ENCODE measurements around the gene SEMA3E. TPM values are rescaled to one million over a fixed set of nuclear protein-coding genes. Genes with fewer than 3 reads are reported as not detected.

Gene SEMA3E
- total and polyA plus RNA-seq, 5 donors from 2014 or later: not detected

- H3K36me3 Mint-ChIP-seq: no peaks in the 10 kb centered on the region
- no peak overlapping the region for H3K27ac Mint-ChIP-seq
- no peak overlapping the region for H3K4me3 Mint-ChIP-seq
- DNase-seq: no peak
- Histone ChIP-seq H3K9me3 (ENCODE audit: control insufficient read depth in 2 of 2, low read length in 2 of 2) (peaks cover 3 to 4% of the 10 kb centered on the region in 2 experiments), H3K4me3 (ENCODE audit: low read depth, low read length) (no peak overlapping the region), H3K27ac (ENCODE audit: insufficient read depth, low read length, poor library complexity, severe bottlenecking) (no peak overlapping the region), H3K36me3 (ENCODE audit: control insufficient read depth, insufficient read depth, low read length) (no peaks in the 10 kb centered on the region), H3K4me1 (ENCODE audit: control insufficient read depth, insufficient read depth, low read length, poor library complexity, severe bottlenecking) (no peaks in the 10 kb centered on the region), H3K27me3 (ENCODE audit: control insufficient read depth, insufficient read depth, low read length) (no peaks in the 10 kb centered on the region)
- peaks cover 0 to 7% (median 4%) of the 10 kb centered on the region in 7 donors for H3K9me3 Mint-ChIP-seq
- H3K27me3 Mint-ChIP-seq: no peaks in the 10 kb centered on the region
- H3K4me1 Mint-ChIP-seq: no peaks in the 10 kb centered on the region
- no peak for ATAC-seq (ENCODE audit: low read depth in 2 of 2)
These were observed 8.7 kb downstream of the SEMA3E start for GRCh38 chr7:83640240-83640639.

GRCh38 chr7:83633516-83633915 is 15.4 kb downstream of the SEMA3E start:
- Histone ChIP-seq H3K4me1 (ENCODE audit: control insufficient read depth, insufficient read depth, low read length, poor library complexity, severe bottlenecking) (no peaks in the 10 kb centered on the region), H3K9me3 (ENCODE audit: control insufficient read depth in 2 of 2, low read length in 2 of 2) (peaks cover 3 to 4% of the 10 kb centered on the region in 2 experiments), H3K27me3 (ENCODE audit: control insufficient read depth, insufficient read depth, low read length) (no peaks in the 10 kb centered on the region), H3K4me3 (ENCODE audit: low read depth, low read length) (no peak overlapping the region), H3K36me3 (ENCODE audit: control insufficient read depth, insufficient read depth, low read length) (no peaks in the 10 kb centered on the region), H3K27ac (ENCODE audit: insufficient read depth, low read length, poor library complexity, severe bottlenecking) (no peak overlapping the region)
- peaks cover 0 to 16% (median 5%) of the 10 kb centered on the region in 7 donors for H3K9me3 Mint-ChIP-seq
- no peaks in the 10 kb centered on the region for H3K4me1 Mint-ChIP-seq
- no peak overlapping the region for H3K27ac Mint-ChIP-seq
- H3K4me3 Mint-ChIP-seq: no peak overlapping the region
- H3K27me3 Mint-ChIP-seq: no peaks in the 10 kb centered on the region
- ATAC-seq (ENCODE audit: low read depth in 2 of 2): no peak
- no peak for DNase-seq
- H3K36me3 Mint-ChIP-seq: no peaks in the 10 kb centered on the region

- H3K4me1 Mint-ChIP-seq: no peaks in the 10 kb centered on the region
- ATAC-seq (ENCODE audit: low read depth in 2 of 2) (no peak), DNase-seq (no peak)
- no peaks in the 10 kb centered on the region for H3K36me3 ChIP-seq (ENCODE audit: control insufficient read depth, insufficient read depth, low read length)
- H3K27me3 ChIP-seq (ENCODE audit: control insufficient read depth, insufficient read depth, low read length): no peaks in the 10 kb centered on the region
- H3K27ac Mint-ChIP-seq: no peak overlapping the region
- no peaks in the 10 kb centered on the region for H3K4me1 ChIP-seq (ENCODE audit: control insufficient read depth, insufficient read depth, low read length, poor library complexity, severe bottlenecking)
- no peaks in the 10 kb centered on the region for H3K27me3 Mint-ChIP-seq
- H3K4me3 ChIP-seq (ENCODE audit: low read depth, low read length): no peak overlapping the region
- H3K36me3 Mint-ChIP-seq: no peaks in the 10 kb centered on the region
- H3K9me3 ChIP-seq (ENCODE audit: control insufficient read depth in 2 of 2, low read length in 2 of 2): peaks cover 0 to 3% of the 10 kb centered on the region in 2 experiments
- peaks cover 4 to 22% (median 7%) of the 10 kb centered on the region in 7 donors for H3K9me3 Mint-ChIP-seq
- no peak overlapping the region for H3K4me3 Mint-ChIP-seq
- no peak overlapping the region for H3K27ac ChIP-seq (ENCODE audit: insufficient read depth, low read length, poor library complexity, severe bottlenecking)
These were observed 19.6 kb downstream of the SEMA3E start for GRCh38 chr7:83629117-83629880.

- ATAC-seq (ENCODE audit: low read depth in 2 of 2) (no peak), DNase-seq (no peak)
- Histone ChIP-seq H3K4me3 (ENCODE audit: low read depth, low read length) (no peak overlapping the region), H3K27me3 (ENCODE audit: control insufficient read depth, insufficient read depth, low read length) (no peaks in the 10 kb centered on the region), H3K9me3 (ENCODE audit: control insufficient read depth in 2 of 2, low read length in 2 of 2) (no peaks in the 10 kb centered on the region), H3K36me3 (ENCODE audit: control insufficient read depth, insufficient read depth, low read length) (no peaks in the 10 kb centered on the region), H3K27ac (ENCODE audit: insufficient read depth, low read length, poor library complexity, severe bottlenecking) (no peak overlapping the region), H3K4me1 (ENCODE audit: control insufficient read depth, insufficient read depth, low read length, poor library complexity, severe bottlenecking) (no peaks in the 10 kb centered on the region)
- Mint-ChIP-seq H3K9me3 (peaks cover 0 to 14% (median 5%) of the 10 kb centered on the region in 7 donors), H3K4me1 (no peaks in the 10 kb centered on the region), H3K36me3 (no peaks in the 10 kb centered on the region), H3K27ac (no peak overlapping the region), H3K27me3 (no peaks in the 10 kb centered on the region), H3K4me3 (no peak overlapping the region)
These were observed 31.1 kb downstream of the SEMA3E start for GRCh38 chr7:83617858-83618257.

GRCh38 chr7:83614112-83614511 is 34.8 kb downstream of the SEMA3E start:
- no peaks in the 10 kb centered on the region for H3K27me3 Mint-ChIP-seq
- no peak overlapping the region for H3K4me3 ChIP-seq (ENCODE audit: low read depth, low read length)
- peaks cover 0 to 13% (median 3%) of the 10 kb centered on the region in 7 donors for H3K9me3 Mint-ChIP-seq
- DNase-seq: no peak
- no peaks in the 10 kb centered on the region for H3K4me1 ChIP-seq (ENCODE audit: control insufficient read depth, insufficient read depth, low read length, poor library complexity, severe bottlenecking)
- H3K36me3 ChIP-seq (ENCODE audit: control insufficient read depth, insufficient read depth, low read length): no peaks in the 10 kb centered on the region
- H3K27ac Mint-ChIP-seq: no peak overlapping the region
- H3K4me1 Mint-ChIP-seq: no peaks in the 10 kb centered on the region
- ATAC-seq (ENCODE audit: low read depth in 2 of 2): no peak
- H3K9me3 ChIP-seq (ENCODE audit: control insufficient read depth in 2 of 2, low read length in 2 of 2): peaks cover 0 to 7% of the 10 kb centered on the region in 2 experiments
- no peaks in the 10 kb centered on the region for H3K27me3 ChIP-seq (ENCODE audit: control insufficient read depth, insufficient read depth, low read length)
- H3K4me3 Mint-ChIP-seq: no peak overlapping the region
- H3K27ac ChIP-seq (ENCODE audit: insufficient read depth, low read length, poor library complexity, severe bottlenecking): no peak overlapping the region
- no peaks in the 10 kb centered on the region for H3K36me3 Mint-ChIP-seq

GRCh38 chr7:83613232-83613631 is 35.7 kb downstream of the SEMA3E start:
- ATAC-seq (ENCODE audit: low read depth in 2 of 2) (no peak), DNase-seq (no peak)
- Histone ChIP-seq H3K36me3 (ENCODE audit: control insufficient read depth, insufficient read depth, low read length) (no peaks in the 10 kb centered on the region), H3K9me3 (ENCODE audit: control insufficient read depth in 2 of 2, low read length in 2 of 2) (peaks cover 0 to 7% of the 10 kb centered on the region in 2 experiments), H3K27me3 (ENCODE audit: control insufficient read depth, insufficient read depth, low read length) (no peaks in the 10 kb centered on the region), H3K4me3 (ENCODE audit: low read depth, low read length) (no peak overlapping the region), H3K27ac (ENCODE audit: insufficient read depth, low read length, poor library complexity, severe bottlenecking) (no peak overlapping the region), H3K4me1 (ENCODE audit: control insufficient read depth, insufficient read depth, low read length, poor library complexity, severe bottlenecking) (no peaks in the 10 kb centered on the region)
- Mint-ChIP-seq H3K4me3 (no peak overlapping the region), H3K4me1 (no peaks in the 10 kb centered on the region), H3K27me3 (no peaks in the 10 kb centered on the region), H3K9me3 (peaks cover 0 to 13% (median 3%) of the 10 kb centered on the region in 7 donors), H3K27ac (no peak overlapping the region), H3K36me3 (no peaks in the 10 kb centered on the region)

GRCh38 chr7:83611776-83612175 is 37.2 kb downstream of the SEMA3E start:
- no peaks in the 10 kb centered on the region for H3K36me3 ChIP-seq (ENCODE audit: control insufficient read depth, insufficient read depth, low read length)
- H3K4me1 ChIP-seq (ENCODE audit: control insufficient read depth, insufficient read depth, low read length, poor library complexity, severe bottlenecking): no peaks in the 10 kb centered on the region
- peaks cover 5 to 7% of the 10 kb centered on the region in 2 experiments for H3K9me3 ChIP-seq (ENCODE audit: control insufficient read depth in 2 of 2, low read length in 2 of 2)
- Mint-ChIP-seq H3K27me3 (no peaks in the 10 kb centered on the region), H3K4me3 (no peak overlapping the region), H3K27ac (no peak overlapping the region), H3K4me1 (no peaks in the 10 kb centered on the region), H3K9me3 (peaks cover 0 to 17% (median 5%) of the 10 kb centered on the region in 7 donors), H3K36me3 (no peaks in the 10 kb centered on the region)
- no peak for DNase-seq
- H3K27ac ChIP-seq (ENCODE audit: insufficient read depth, low read length, poor library complexity, severe bottlenecking): no peak overlapping the region
- no peak overlapping the region for H3K4me3 ChIP-seq (ENCODE audit: low read depth, low read length)
- H3K27me3 ChIP-seq (ENCODE audit: control insufficient read depth, insufficient read depth, low read length): no peaks in the 10 kb centered on the region
- ATAC-seq (ENCODE audit: low read depth in 2 of 2): no peak
